ENCODE data around the gene ACER1. TPM values are rescaled to one million over a fixed set of nuclear protein-coding genes. Genes with fewer than 3 reads are reported as not detected.

ACER1 gene
- total and polyA plus RNA-seq, 10 of the 15 experiments (the other 5 are each of a cell fraction or from before 2014, with no cell fraction given), result not detected

DNA sequence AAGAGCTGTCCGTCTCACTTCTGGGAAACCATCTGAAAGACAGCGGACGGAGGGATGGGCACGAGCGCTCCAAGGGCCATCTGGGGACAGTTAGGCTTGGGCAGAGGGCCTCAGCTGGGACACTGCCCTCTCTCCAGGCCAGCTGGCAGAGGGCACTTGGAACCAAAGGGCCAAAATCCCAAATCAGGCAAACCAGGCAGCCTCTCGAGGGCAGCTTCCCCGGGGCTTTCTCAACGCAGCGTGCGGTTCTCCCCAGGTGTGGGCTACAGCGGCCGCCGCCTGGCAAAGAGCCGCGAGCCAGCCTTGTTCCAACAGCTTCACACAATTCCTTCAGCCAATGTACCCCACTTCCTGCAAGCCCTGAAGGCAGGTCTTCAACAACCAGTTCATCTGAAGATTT is 58.7 kb downstream of the ACER1 start:
- no TSS peak for BruUV-seq (replicated peaks)
- ChIA-PET RAD21 (ENCODE audit: unreplicated experiment) (no interaction called here), CTCF (no interaction called here)

More for the DNA sequence above, 58.7 kb downstream of the ACER1 start:
- peaks cover 0 to 3% of the 10 kb centered on the region in 2 experiments; a peak in 2 of 4 replicates for H3K36me3 ChIP-seq (ENCODE audit: control insufficient read depth in 2 of 2, insufficient read depth in 2 of 2, low read length in 1 of 2)
- H4K20me1 ChIP-seq (ENCODE audit: control insufficient read depth, insufficient read depth), result no peaks in the 10 kb centered on the region; the same call in 1 of the 2 replicates
- in situ Hi-C loops (cut with MboI) (no loop called here), intact Hi-C loops (cut with micrococcal nuclease; ENCODE audit: unreplicated experiment) (no loop called here)
- TF ChIP-seq, protein P1, sequence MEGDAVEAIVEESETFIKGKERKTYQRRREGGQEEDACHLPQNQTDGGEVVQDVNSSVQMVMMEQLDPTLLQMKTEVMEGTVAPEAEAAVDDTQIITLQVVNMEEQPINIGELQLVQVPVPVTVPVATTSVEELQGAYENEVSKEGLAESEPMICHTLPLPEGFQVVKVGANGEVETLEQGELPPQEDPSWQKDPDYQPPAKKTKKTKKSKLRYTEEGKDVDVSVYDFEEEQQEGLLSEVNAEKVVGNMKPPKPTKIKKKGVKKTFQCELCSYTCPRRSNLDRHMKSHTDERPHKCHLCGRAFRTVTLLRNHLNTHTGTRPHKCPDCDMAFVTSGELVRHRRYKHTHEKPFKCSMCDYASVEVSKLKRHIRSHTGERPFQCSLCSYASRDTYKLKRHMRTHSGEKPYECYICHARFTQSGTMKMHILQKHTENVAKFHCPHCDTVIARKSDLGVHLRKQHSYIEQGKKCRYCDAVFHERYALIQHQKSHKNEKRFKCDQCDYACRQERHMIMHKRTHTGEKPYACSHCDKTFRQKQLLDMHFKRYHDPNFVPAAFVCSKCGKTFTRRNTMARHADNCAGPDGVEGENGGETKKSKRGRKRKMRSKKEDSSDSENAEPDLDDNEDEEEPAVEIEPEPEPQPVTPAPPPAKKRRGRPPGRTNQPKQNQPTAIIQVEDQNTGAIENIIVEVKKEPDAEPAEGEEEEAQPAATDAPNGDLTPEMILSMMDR (IDR thresholded peaks at IDR 0.05 in 2 of 3, conservative IDR thresholded peaks at IDR 0.05 in 1 of 3; ENCODE audit: control insufficient read depth in 2 of 3, extremely low read depth in 1 of 3, insufficient read depth in 1 of 3, low read depth in 3 of 3, low read length in 3 of 3), result no peak
- no peak for TF ChIP-seq BRCA1 (IDR thresholded peaks at IDR 0.05; ENCODE audit: low read depth, low read length)
- TF ChIP-seq, protein P2, sequence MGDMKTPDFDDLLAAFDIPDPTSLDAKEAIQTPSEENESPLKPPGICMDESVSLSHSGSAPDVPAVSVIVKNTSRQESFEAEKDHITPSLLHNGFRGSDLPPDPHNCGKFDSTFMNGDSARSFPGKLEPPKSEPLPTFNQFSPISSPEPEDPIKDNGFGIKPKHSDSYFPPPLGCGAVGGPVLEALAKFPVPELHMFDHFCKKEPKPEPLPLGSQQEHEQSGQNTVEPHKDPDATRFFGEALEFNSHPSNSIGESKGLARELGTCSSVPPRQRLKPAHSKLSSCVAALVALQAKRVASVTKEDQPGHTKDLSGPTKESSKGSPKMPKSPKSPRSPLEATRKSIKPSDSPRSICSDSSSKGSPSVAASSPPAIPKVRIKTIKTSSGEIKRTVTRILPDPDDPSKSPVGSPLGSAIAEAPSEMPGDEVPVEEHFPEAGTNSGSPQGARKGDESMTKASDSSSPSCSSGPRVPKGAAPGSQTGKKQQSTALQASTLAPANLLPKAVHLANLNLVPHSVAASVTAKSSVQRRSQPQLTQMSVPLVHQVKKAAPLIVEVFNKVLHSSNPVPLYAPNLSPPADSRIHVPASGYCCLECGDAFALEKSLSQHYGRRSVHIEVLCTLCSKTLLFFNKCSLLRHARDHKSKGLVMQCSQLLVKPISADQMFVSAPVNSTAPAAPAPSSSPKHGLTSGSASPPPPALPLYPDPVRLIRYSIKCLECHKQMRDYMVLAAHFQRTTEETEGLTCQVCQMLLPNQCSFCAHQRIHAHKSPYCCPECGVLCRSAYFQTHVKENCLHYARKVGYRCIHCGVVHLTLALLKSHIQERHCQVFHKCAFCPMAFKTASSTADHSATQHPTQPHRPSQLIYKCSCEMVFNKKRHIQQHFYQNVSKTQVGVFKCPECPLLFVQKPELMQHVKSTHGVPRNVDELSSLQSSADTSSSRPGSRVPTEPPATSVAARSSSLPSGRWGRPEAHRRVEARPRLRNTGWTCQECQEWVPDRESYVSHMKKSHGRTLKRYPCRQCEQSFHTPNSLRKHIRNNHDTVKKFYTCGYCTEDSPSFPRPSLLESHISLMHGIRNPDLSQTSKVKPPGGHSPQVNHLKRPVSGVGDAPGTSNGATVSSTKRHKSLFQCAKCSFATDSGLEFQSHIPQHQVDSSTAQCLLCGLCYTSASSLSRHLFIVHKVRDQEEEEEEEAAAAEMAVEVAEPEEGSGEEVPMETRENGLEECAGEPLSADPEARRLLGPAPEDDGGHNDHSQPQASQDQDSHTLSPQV (IDR thresholded peaks at IDR 0.05), result no peak
- TF ChIP-seq SMAD5 (IDR thresholded peaks at IDR 0.05; ENCODE audit: low read depth), result no peak
- no peak for TF ChIP-seq RAD21 (IDR thresholded peaks at IDR 0.05; ENCODE audit: insufficient read depth, low read depth, low read length)
- no peak for TF ChIP-seq RFX5 (IDR thresholded peaks at IDR 0.05; ENCODE audit: low read depth, low read length)
- no peak for TF ChIP-seq PAX5 (IDR thresholded peaks at IDR 0.05; ENCODE audit: borderline replicate concordance, low read depth, low read length)
- TF ChIP-seq, protein P3, sequence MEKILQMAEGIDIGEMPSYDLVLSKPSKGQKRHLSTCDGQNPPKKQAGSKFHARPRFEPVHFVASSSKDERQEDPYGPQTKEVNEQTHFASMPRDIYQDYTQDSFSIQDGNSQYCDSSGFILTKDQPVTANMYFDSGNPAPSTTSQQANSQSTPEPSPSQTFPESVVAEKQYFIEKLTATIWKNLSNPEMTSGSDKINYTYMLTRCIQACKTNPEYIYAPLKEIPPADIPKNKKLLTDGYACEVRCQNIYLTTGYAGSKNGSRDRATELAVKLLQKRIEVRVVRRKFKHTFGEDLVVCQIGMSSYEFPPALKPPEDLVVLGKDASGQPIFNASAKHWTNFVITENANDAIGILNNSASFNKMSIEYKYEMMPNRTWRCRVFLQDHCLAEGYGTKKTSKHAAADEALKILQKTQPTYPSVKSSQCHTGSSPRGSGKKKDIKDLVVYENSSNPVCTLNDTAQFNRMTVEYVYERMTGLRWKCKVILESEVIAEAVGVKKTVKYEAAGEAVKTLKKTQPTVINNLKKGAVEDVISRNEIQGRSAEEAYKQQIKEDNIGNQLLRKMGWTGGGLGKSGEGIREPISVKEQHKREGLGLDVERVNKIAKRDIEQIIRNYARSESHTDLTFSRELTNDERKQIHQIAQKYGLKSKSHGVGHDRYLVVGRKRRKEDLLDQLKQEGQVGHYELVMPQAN (conservative IDR thresholded peaks at IDR 0.05), result no peak
- no peak overlapping the region for H3K27ac ChIP-seq (ENCODE audit: control insufficient read depth, insufficient read depth)
- no peak overlapping the region for H3K9ac ChIP-seq (ENCODE audit: control insufficient read depth, insufficient read depth, low read length)
- DNase-seq (ENCODE audit: low read depth, low spot score), result no peak
- no peak overlapping the region for H2AFZ ChIP-seq (ENCODE audit: control insufficient read depth, low read depth, low read length)
- FAIRE-seq, result no peak
- no peaks in the 10 kb centered on the region for H3K9me3 ChIP-seq (replicated peaks; ENCODE audit: control insufficient read depth, insufficient read depth, low read length)
- ATAC-seq, result no peak
- H3K4me1 ChIP-seq (ENCODE audit: control insufficient read depth, insufficient read depth, low read length), result peaks cover 9% of the 10 kb centered on the region; the same call in 1 of the 2 replicates
- ChIA-PET POLR2A (no interaction called here), SMC1A (ENCODE audit: uncharacterized antibody, unreplicated experiment) (no interaction called here)
- no peak overlapping the region for H3K4me2 ChIP-seq (ENCODE audit: control insufficient read depth, insufficient read depth)
- 98% methylated on average over 15 of the region's 15 CpGs for WGBS (ENCODE audit: insufficient coverage, insufficient replicate concordance, low lambda C conversion rate, missing lambda C conversion rate)
- no peak overlapping the region for H3K4me3 ChIP-seq
- no peaks in the 10 kb centered on the region for H3K27me3 ChIP-seq (replicated peaks in 1 of 2; ENCODE audit: control insufficient read depth in 2 of 2, insufficient read depth in 2 of 2, low read length in 1 of 2)
- peaks cover 60% of the 10 kb centered on the region for H3K79me2 ChIP-seq (ENCODE audit: control insufficient read depth, insufficient read depth, low read length)
